Uterus (tissue), 2 donors: ENCODE data around the gene MED26.

Experiments used
- POLR2A ChIP-seq, 2 donors: fragments of 450-650 bp; IDR thresholded peaks; one replicate each; pipeline ENCODE4 v1.6.1; 2016; ENCODE audit warnings: antibody characterized with exemption in 2 of 2, mild to moderate bottlenecking in 1 of 2, moderate library complexity in 1 of 2
- TF ChIP-seq, protein P1 (sequence below), 4 experiments: fragments of 200-600 bp in 2 of 4; fragments of 450-650 bp in 2 of 4; sonication (generic) in 2 of 4; IDR thresholded peaks; one replicate each; pipeline ENCODE4 v1.5.1; 2016 to 2019; ENCODE audit warnings: antibody characterized with exemption in 4 of 4, mild to moderate bottlenecking in 2 of 4, moderate library complexity in 1 of 4

DNA sequence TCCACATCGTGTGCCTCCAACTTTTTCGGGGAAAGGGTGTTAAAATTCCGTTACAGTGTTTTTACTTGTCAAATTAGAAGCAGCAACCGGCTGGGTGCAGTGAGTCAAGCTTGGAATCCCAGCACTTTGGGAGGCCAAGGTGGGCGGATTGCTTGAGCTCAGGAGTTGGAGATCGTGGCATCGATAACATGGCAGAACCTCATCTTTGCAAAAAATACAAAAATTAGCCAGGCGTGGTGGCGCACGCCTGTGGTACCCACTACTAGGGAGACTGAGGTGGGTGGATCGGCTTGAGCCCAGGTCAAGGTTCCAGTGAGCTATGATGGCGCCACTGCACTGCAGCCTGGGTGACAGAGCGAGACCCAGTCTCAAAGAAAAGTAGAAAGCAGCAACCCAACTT lies 54.7 kb downstream of the MED26 start:
- TF ChIP-seq, protein P1, sequence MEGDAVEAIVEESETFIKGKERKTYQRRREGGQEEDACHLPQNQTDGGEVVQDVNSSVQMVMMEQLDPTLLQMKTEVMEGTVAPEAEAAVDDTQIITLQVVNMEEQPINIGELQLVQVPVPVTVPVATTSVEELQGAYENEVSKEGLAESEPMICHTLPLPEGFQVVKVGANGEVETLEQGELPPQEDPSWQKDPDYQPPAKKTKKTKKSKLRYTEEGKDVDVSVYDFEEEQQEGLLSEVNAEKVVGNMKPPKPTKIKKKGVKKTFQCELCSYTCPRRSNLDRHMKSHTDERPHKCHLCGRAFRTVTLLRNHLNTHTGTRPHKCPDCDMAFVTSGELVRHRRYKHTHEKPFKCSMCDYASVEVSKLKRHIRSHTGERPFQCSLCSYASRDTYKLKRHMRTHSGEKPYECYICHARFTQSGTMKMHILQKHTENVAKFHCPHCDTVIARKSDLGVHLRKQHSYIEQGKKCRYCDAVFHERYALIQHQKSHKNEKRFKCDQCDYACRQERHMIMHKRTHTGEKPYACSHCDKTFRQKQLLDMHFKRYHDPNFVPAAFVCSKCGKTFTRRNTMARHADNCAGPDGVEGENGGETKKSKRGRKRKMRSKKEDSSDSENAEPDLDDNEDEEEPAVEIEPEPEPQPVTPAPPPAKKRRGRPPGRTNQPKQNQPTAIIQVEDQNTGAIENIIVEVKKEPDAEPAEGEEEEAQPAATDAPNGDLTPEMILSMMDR (IDR thresholded peaks at IDR 0.05): no peak
- no peak for TF ChIP-seq POLR2A (IDR thresholded peaks at IDR 0.05)
